A673 (cell line): ENCODE data around the gene SMYD3. TPM values are rescaled to one million over a fixed set of nuclear protein-coding genes. Genes with fewer than 3 reads are reported as not detected.

Experiments used
- BruUV-seq: library from RNA; stranded (reverse); fragments of 400-500 nt; replicated peaks from 2 replicates; lab custom pipeline; 2021; lab: Mats Ljungman, UMichigan
- CTCF ChIA-PET: fragments of 300-600 bp; sonication (Branson Sonifier 250); formaldehyde crosslinking; loops from one replicate; lab custom pipeline; 2022; ENCODE audit warnings: antibody characterized with exemption; lab: Charles Lee
- POLR2A ChIA-PET: fragments of 300-600 bp; sonication (Branson Sonifier 250); formaldehyde crosslinking; loops from one replicate; lab custom pipeline; 2022; ENCODE audit warnings: antibody characterized with exemption; ENCODE audit not compliant: low non-redundant PET; lab: Charles Lee
- DNase-seq: peaks from one replicate; pipeline ENCODE4 v3.0.0-alpha.2; 2015; ENCODE audit warnings: low spot score
- H3K27ac ChIP-seq: fragments of 200-600 bp; sonication (generic); 2 replicates; pipeline ENCODE4 v1.5.1; 2016; ENCODE audit warnings: mixed run types, low read depth, mild to moderate bottlenecking, mixed read lengths, antibody characterized with exemption, low read length; ENCODE audit not compliant: poor library complexity, severe bottlenecking
- H3K27me3 ChIP-seq: fragments of 200-600 bp; sonication (generic); replicated peaks from 2 replicates; pipeline ENCODE4 v1.6.1; 2017; ENCODE audit warnings: mixed run types, low read depth, mild to moderate bottlenecking, mixed read lengths, antibody characterized with exemption, low read length; ENCODE audit not compliant: insufficient read depth, poor library complexity
- H3K36me3 ChIP-seq: fragments of 200-600 bp; sonication (generic); 2 replicates; pipeline ENCODE4 v1.6.1; 2016; ENCODE audit warnings: mixed run types, mild to moderate bottlenecking, mixed read lengths, antibody characterized with exemption, low read length; ENCODE audit not compliant: insufficient read depth, poor library complexity, severe bottlenecking
- H3K4me1 ChIP-seq: fragments of 200-600 bp; sonication (generic); 2 replicates; pipeline ENCODE4 v1.6.1; 2017; ENCODE audit warnings: mixed run types, mild to moderate bottlenecking, mixed read lengths, antibody characterized with exemption, low read length; ENCODE audit not compliant: insufficient read depth, poor library complexity, severe bottlenecking
- H3K4me3 ChIP-seq: fragments of 200-600 bp; sonication (generic); 2 replicates; pipeline ENCODE4 v1.5.1; 2016; ENCODE audit warnings: low read depth, mixed run types, mild to moderate bottlenecking, mixed read lengths, low read length; ENCODE audit not compliant: poor library complexity, severe bottlenecking
- H3K9me3 ChIP-seq: fragments of 200-600 bp; sonication (generic); 2 replicates; pipeline ENCODE4 v1.6.1; 2016; ENCODE audit warnings: mixed run types, low read depth, mild to moderate bottlenecking, mixed read lengths, antibody characterized with exemption, low read length; ENCODE audit not compliant: poor library complexity, severe bottlenecking
- CTCF ChIP-seq: fragments of 300-800, 200-600 bp; sonication (generic); conservative IDR thresholded peaks from 2 replicates; pipeline ENCODE4 v1.5.1; 2017; ENCODE audit warnings: low read depth, mild to moderate bottlenecking, antibody characterized with exemption, low read length, moderate library complexity, mixed read lengths
- EZH2 ChIP-seq: fragments of 200-600 bp; sonication (generic); IDR thresholded peaks from 2 replicates; pipeline ENCODE4 v1.6.1; 2017; ENCODE audit warnings: borderline replicate concordance, low read depth, mild to moderate bottlenecking, mixed read lengths, antibody characterized with exemption, low read length; ENCODE audit not compliant: poor library complexity, severe bottlenecking
- intact Hi-C: fragments of 100-400 bp; cut with micrococcal nuclease; formaldehyde crosslinking; loops from one replicate; pipeline ENCODE4 v1.10.0; 2022; ENCODE audit not compliant: unreplicated experiment
- total RNA-seq: library from RNA; stranded (reverse); gene quantifications from 2 replicates; pipeline ENCODE4 v1.2.3, GENCODE V29; 2021

The SMYD3 gene
- total RNA-seq, 1 experiment from 2014 or later: 29.0 TPM

DNA sequence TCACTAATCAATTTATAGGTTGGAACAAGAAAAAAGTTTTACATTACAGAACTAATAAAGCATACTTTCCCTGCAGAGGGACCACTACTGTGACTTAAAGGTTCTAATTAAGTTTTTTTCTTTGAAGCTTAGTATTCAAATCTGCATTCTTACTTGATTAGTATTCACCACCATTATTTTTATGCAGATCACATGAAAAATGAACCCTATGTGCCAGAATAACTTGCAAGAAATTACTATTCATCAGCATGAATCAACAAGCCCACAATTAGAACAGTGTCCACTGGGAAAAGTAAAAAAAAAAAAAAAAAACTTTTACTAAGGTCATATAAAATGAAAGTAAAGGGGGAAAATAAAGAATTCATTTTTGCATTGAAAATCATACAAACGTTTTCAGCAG, 90.8 kb downstream of the SMYD3 start:
- no peak for TF ChIP-seq CTCF
- no peak for TF ChIP-seq EZH2
- Histone ChIP-seq H3K4me3 (no peak overlapping the region), H3K36me3 (no peaks in the 10 kb centered on the region), H3K27ac (no peak overlapping the region), H3K27me3 (no peaks in the 10 kb centered on the region), H3K4me1 (peaks cover 8% of the 10 kb centered on the region), H3K9me3 (no peaks in the 10 kb centered on the region)
- CTCF ChIA-PET: no interaction called here
- intact Hi-C loops: no loop called here
- POLR2A ChIA-PET: no interaction called here
- no TSS peak for BruUV-seq
- no peak for DNase-seq

DNA sequence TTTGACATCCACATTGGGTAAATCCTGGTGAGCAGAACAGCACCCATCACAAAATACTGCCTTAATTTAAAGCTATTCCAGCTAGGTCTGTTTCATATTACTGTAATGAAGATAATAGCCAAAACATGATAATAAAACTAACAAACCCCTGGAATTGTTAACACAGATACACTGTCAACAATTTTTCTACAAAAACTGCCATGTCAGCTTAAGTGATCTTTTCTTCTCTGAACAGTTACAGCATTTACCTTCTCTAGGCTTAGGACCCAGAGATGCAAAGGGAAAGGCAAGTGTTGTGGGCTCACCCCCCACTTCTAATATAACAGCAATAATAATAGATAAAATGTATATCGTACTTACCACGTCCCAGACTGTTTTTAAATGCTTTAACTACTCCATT, 92.1 kb downstream of the SMYD3 start:
- DNase-seq: no peak
- Histone ChIP-seq H3K36me3 (no peaks in the 10 kb centered on the region), H3K27me3 (no peaks in the 10 kb centered on the region), H3K4me1 (peaks cover 8% of the 10 kb centered on the region), H3K27ac (no peak overlapping the region), H3K9me3 (no peaks in the 10 kb centered on the region), H3K4me3 (no peak overlapping the region)
- intact Hi-C loops: no loop called here
- no peak for TF ChIP-seq CTCF
- TF ChIP-seq EZH2: no peak
- no TSS peak for BruUV-seq
- CTCF ChIA-PET: no interaction called here
- POLR2A ChIA-PET: no interaction called here

DNA sequence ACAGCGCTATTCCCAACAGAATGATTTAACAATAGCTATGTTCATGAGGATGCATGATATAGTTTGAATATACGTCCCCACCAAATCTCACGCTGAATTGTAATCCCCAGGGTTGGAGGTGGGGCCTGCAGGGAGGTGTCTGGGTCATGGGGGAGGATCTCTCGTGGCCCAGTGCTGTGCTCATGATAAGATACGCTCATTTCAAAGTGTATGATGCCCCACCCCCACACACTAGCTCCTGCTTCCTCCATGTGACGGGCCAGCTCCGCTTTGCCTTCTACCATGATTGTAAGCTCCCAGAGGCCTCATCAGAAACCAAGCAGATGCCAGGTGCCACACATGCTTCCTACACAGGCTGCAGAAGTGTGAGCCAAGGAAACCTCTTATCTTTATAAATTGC, 93.6 kb downstream of the SMYD3 start:
- Histone ChIP-seq H3K4me3 (no peak overlapping the region), H3K9me3 (no peaks in the 10 kb centered on the region), H3K27ac (no peak overlapping the region), H3K27me3 (no peaks in the 10 kb centered on the region), H3K36me3 (no peaks in the 10 kb centered on the region), H3K4me1 (peaks cover 8% of the 10 kb centered on the region)
- TF ChIP-seq EZH2 (no peak), CTCF (no peak)
- CTCF ChIA-PET: no interaction called here
- DNase-seq: no peak
- POLR2A ChIA-PET: no interaction called here
- intact Hi-C loops: no loop called here
- no TSS peak for BruUV-seq
